Measurements from ENCODE around the gene CACNB3.
"Not testable (repeated sequence)": the region's sequence is repeated elsewhere in the genome, so short reads cannot be mapped to it uniquely, and the experiment has no call there.

CACNB3 gene

GRCh38 chr12:48866052-48866711 is 47.9 kb downstream of the CACNB3 start:
- no peak for TF ChIP-seq CTCF (IDR thresholded peaks at IDR 0.05; ENCODE audit: low read depth, low read length)
- DNase-seq (ENCODE audit: extremely low read depth, low read depth): no peak

- no peak for TF ChIP-seq CTCF (IDR thresholded peaks at IDR 0.05; ENCODE audit: low read depth, low read length)
- DNase-seq (ENCODE audit: extremely low read depth, low read depth): no peak
Observed at GRCh38 chr12:48868451-48868850, 50.2 kb downstream of the CACNB3 start.

GRCh38 chr12:48869191-48869590 is 50.9 kb downstream of the CACNB3 start:
- TF ChIP-seq CTCF (IDR thresholded peaks at IDR 0.05; ENCODE audit: low read depth, low read length): no peak
- DNase-seq (ENCODE audit: extremely low read depth, low read depth): no peak

- no peak for DNase-seq (ENCODE audit: extremely low read depth, low read depth)
- no peak for TF ChIP-seq CTCF (IDR thresholded peaks at IDR 0.05; ENCODE audit: low read depth, low read length)
Observed at GRCh38 chr12:48873096-48873495, 54.8 kb downstream of the CACNB3 start.

GRCh38 chr12:48873534-48873933 is 55.2 kb downstream of the CACNB3 start:
- DNase-seq (ENCODE audit: extremely low read depth, low read depth): not testable (repeated sequence)

GRCh38 chr12:48875944-48876515 is 57.7 kb downstream of the CACNB3 start:
- no peak for DNase-seq (ENCODE audit: extremely low read depth, low read depth)
- no peak for TF ChIP-seq CTCF (IDR thresholded peaks at IDR 0.05; ENCODE audit: low read depth, low read length)

Measured in AG09319 (cell line).